Endothelial cell of umbilical vein (primary cell): ENCODE data around the gene MMP8. TPM values are rescaled to one million over a fixed set of nuclear protein-coding genes. Genes with fewer than 3 reads are reported as not detected.
A peak's percentile ranks its signal among the peaks of the same experiment; 100 is the strongest.

Experiments
- BruUV-seq: library from RNA; stranded (reverse); fragments of 400-500 nt; replicated peaks from 2 replicates; lab custom pipeline; 2021; lab: Mats Ljungman, UMichigan
- CTCF ChIA-PET: fragments of 300-600, 350-600 bp; sonication (Branson Sonifier 250); formaldehyde crosslinking; loops from one replicate; lab custom pipeline; 2021; ENCODE audit warnings: antibody characterized with exemption, inconsistent platforms; lab: Charles Lee
- POLR2A ChIA-PET: fragments of 300-600, 350-600 bp; sonication (Branson Sonifier 250); formaldehyde crosslinking; loops from one replicate; lab custom pipeline; 2021; ENCODE audit warnings: antibody characterized with exemption, inconsistent platforms; lab: Charles Lee
- DNase-seq: peaks from one replicate; pipeline ENCODE4 v3.0.0-alpha.2; 2011; ENCODE audit warnings: low read depth, low spot score
- FAIRE-seq: peaks from 2 replicates; lab custom pipeline; 2011; peaks lifted over from hg19 to GRCh38; lab: Jason Lieb, UNC
- H2AFZ ChIP-seq: 2 replicates; pipeline ENCODE4 v1.6.0; 2012; ENCODE audit warnings: low read depth, low read length, control low read depth, inconsistent platforms
- H3K27ac ChIP-seq: 2 replicates; pipeline ENCODE4 v1.5.1; 2011; ENCODE audit warnings: low read depth, mild to moderate bottlenecking, control low read depth, low read length, moderate library complexity; ENCODE audit not compliant: insufficient read depth
- H3K27me3 ChIP-seq, 2 experiments: 2 replicates each; pipeline versions ENCODE4 v1.6.0 to v1.6.1; 2011; ENCODE audit warnings: low read length in 2 of 2, mixed read lengths in 1 of 2; ENCODE audit not compliant: control insufficient read depth in 2 of 2, insufficient read depth in 2 of 2
- H3K36me3 ChIP-seq, 2 experiments: 2 replicates in 1 of 2; 3 replicates in 1 of 2; pipeline ENCODE4 v1.5.1; 2011; ENCODE audit warnings: low read length in 2 of 2, mild to moderate bottlenecking in 1 of 2, moderate library complexity in 1 of 2; ENCODE audit not compliant: control insufficient read depth in 2 of 2, insufficient read depth in 2 of 2; ENCODE audit errors: extremely low read depth in 1 of 2
- H3K4me1 ChIP-seq: 3 replicates; pipeline ENCODE4 v1.5.1; 2011; ENCODE audit warnings: mild to moderate bottlenecking, low read length; ENCODE audit not compliant: control insufficient read depth, insufficient read depth; ENCODE audit errors: extremely low read depth
- H3K4me2 ChIP-seq: 2 replicates; pipeline ENCODE4 v1.6.1; 2011; ENCODE audit warnings: low read length, control low read depth, mixed read lengths; ENCODE audit not compliant: insufficient read depth
- H3K4me3 ChIP-seq, 3 experiments: fragments of 200-600 bp in 1 of 3; sonication (generic), shearing (Covaris generic) in 1 of 3; replicated peaks in 1 of 3; 2 replicates each; pipeline ENCODE4 v1.5.1; 2011 to 2016; ENCODE audit warnings: control low read depth in 3 of 3, low read length in 3 of 3, mild to moderate bottlenecking in 2 of 3, inconsistent platforms in 1 of 3, low read depth in 1 of 3, moderate library complexity in 1 of 3; ENCODE audit not compliant: insufficient read depth in 1 of 3
- H3K79me2 ChIP-seq: 2 replicates; pipeline ENCODE4 v1.6.0; 2012; ENCODE audit warnings: low read length, inconsistent platforms; ENCODE audit not compliant: control insufficient read depth, insufficient read depth
- H3K9ac ChIP-seq: replicated peaks from 2 replicates; pipeline ENCODE3; 2011; ENCODE audit warnings: low read length, control low read depth; ENCODE audit not compliant: insufficient read depth; ENCODE audit errors: extremely low read depth
- H3K9me1 ChIP-seq: replicated peaks from 3 replicates; pipeline ENCODE4 v1.6.0; 2011; ENCODE audit warnings: mild to moderate bottlenecking, low read length; ENCODE audit not compliant: control insufficient read depth, insufficient read depth; ENCODE audit errors: extremely low read depth
- H3K9me3 ChIP-seq: replicated peaks from 2 replicates; pipeline ENCODE4 v1.5.1; 2012; ENCODE audit warnings: low read length, inconsistent platforms; ENCODE audit not compliant: control insufficient read depth, insufficient read depth
- H4K20me1 ChIP-seq: replicated peaks from 2 replicates; pipeline ENCODE3; 2011; ENCODE audit warnings: mild to moderate bottlenecking, low read length; ENCODE audit not compliant: control insufficient read depth, insufficient read depth; ENCODE audit errors: extremely low read depth
- CTCF ChIP-seq, 2 donors: IDR thresholded peaks; 1 replicate in 1 of 2; 2 replicates in 1 of 2; pipeline ENCODE4 v1.5.1; 2011; ENCODE audit warnings: low read length in 2 of 2, mild to moderate bottlenecking in 2 of 2, moderate library complexity in 2 of 2, control low read depth in 1 of 2, inconsistent platforms in 1 of 2, low read depth in 1 of 2; ENCODE audit not compliant: insufficient read depth in 1 of 2; ENCODE audit errors: extremely low read depth in 1 of 2
- GATA2 ChIP-seq: IDR thresholded peaks from 2 replicates; pipeline ENCODE4 v1.7.0; 2011; ENCODE audit warnings: low read depth, mild to moderate bottlenecking, moderate library complexity, mixed read lengths, low read length; ENCODE audit not compliant: insufficient read length, insufficient read depth
- dilution Hi-C: fragments of 300-500 bp; cut with MboI; formaldehyde crosslinking; loops from one replicate; pipeline ENCODE4 v1.15.0; 2019; ENCODE audit warnings: low sequenced_read_pairs; ENCODE audit not compliant: extremely low pct_ligation_motif_present
- intact Hi-C: fragments of 100-400 bp; cut with micrococcal nuclease; formaldehyde crosslinking; loops from one replicate; pipeline ENCODE4 v1.10.0; 2022
- polyA plus RNA-seq, 4 experiments: library from polyadenylated mRNA; depleted of rRNA in 3 of 4; stranded (reverse) in 3 of 4; unstranded in 1 of 4; fragments of >200 nt; gene quantifications; 2 replicates each; pipeline versions ENCODE4 v1.2.1 to v1.2.3, GENCODE V29; 2011 to 2012; ENCODE audit warnings: missing spikeins in 1 of 4
- total RNA-seq: library from RNA; stranded (reverse); gene quantifications from 2 replicates; pipeline ENCODE4 v1.2.3, GENCODE V29; 2021
- TF ChIP-seq, protein P1 (sequence below): IDR thresholded peaks from 2 replicates; pipeline ENCODE4 v1.6.1; 2011; ENCODE audit not compliant: insufficient read depth, insufficient read length

Gene MMP8
- total and polyA plus RNA-seq, 2 donors (not counting 3 experiments of a cell fraction or from before 2014, with no cell fraction given): not detected

- Histone ChIP-seq H3K27me3 (no peaks in the 10 kb centered on the region), H3K4me2 (no peak overlapping the region), H3K9me3 (no peaks in the 10 kb centered on the region), H3K79me2 (no peaks in the 10 kb centered on the region), H3K9me1 (no peaks in the 10 kb centered on the region), H3K9ac (no peak overlapping the region), H2AFZ (no peak overlapping the region), H3K4me1 (no peaks in the 10 kb centered on the region), H3K36me3 (no peaks in the 10 kb centered on the region), H4K20me1 (no peaks in the 10 kb centered on the region), H3K27ac (no peak overlapping the region), H3K4me3 (no peak overlapping the region)
- TF ChIP-seq CTCF (IDR thresholded peaks at IDR 0.05; ENCODE audit: extremely low read depth in 1 of 2, insufficient read depth in 1 of 2, low read depth in 1 of 2, low read length in 2 of 2) (peak; percentile 64 to 76), GATA2 (no peak)
- CTCF ChIA-PET: interaction anchor here (0.6 to 6.0 kb wide), 88 partner anchors 9 to 1482 kb away, joined by 3 to 140 read pairs (median 4); partner anchors contain the start of genes MMP10, MMP20 and MMP7
- DNase-seq (peak; percentile 50), FAIRE-seq (peak; percentile 77)
- intact Hi-C loops (loop anchor here (1.0 to 5.0 kb wide), 6 partner anchors 73 to 378 kb away; no protein-coding TSS in a partner anchor), dilution Hi-C loops (no loop called here)
- POLR2A ChIA-PET: no interaction called here
- no TSS peak for BruUV-seq
These were observed 58.3 kb downstream of the MMP8 start for GRCh38 chr11:102666331-102666957.

DNA sequence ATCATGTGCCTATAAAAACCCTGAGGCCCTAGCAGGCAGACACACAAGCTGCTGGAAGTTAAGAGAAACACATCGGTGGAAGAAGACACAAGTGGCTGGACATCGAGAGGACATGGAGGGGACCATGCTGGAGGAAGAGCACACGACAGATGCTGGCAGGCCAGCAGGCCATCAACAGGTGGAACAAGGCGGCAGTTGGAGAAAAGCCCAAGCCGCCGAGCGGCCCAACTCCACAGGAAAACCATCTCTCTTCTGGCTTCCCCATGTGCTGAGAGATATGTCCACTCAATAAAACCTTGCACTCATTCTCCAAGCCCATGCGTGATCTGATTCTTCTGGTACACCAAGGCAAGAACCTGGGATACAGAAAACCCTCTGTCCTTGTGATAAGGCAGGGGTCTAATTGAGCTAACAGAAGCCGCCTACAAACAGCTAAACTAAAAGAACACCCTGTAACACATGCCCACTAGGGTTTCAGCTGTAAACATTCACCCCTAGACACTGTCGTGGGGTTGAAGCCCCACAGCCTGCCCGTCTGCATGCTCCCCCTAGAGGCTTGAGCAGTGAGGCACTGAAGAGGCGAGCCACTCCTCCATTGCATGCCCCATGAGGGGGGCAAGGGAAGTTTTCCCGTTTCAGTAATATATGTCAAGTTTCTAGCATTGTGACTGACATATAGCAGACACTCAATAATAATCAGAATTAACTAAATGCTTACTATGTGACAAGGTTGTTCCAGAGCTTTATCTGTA, 60.6 kb downstream of the MMP8 start:
- TF ChIP-seq, protein P1, sequence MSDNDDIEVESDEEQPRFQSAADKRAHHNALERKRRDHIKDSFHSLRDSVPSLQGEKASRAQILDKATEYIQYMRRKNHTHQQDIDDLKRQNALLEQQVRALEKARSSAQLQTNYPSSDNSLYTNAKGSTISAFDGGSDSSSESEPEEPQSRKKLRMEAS: no peak
- peak; percentile 30 to 37 for TF ChIP-seq CTCF (IDR thresholded peaks at IDR 0.05; ENCODE audit: extremely low read depth in 1 of 2, insufficient read depth in 1 of 2, low read depth in 1 of 2, low read length in 2 of 2)
- BruUV-seq: no TSS peak
- no peak for DNase-seq

More for the DNA sequence above, 60.6 kb downstream of the MMP8 start:
- no peak overlapping the region for H3K9ac ChIP-seq
- no peak for FAIRE-seq
- ChIA-PET CTCF (interaction anchor here (3.2 to 6.0 kb wide), 2 partner anchors 322 to 374 kb away, joined by 113 to 140 read pairs; no protein-coding TSS in a partner anchor), POLR2A (no interaction called here)
- peaks cover 0 to 2% of the 10 kb centered on the region in 2 experiments for H3K27me3 ChIP-seq
- no peak overlapping the region for H2AFZ ChIP-seq
- no peaks in the 10 kb centered on the region for H3K9me1 ChIP-seq
- H3K4me1 ChIP-seq: no peaks in the 10 kb centered on the region
- H3K79me2 ChIP-seq: no peaks in the 10 kb centered on the region
- H4K20me1 ChIP-seq: no peaks in the 10 kb centered on the region
- no peak overlapping the region for H3K27ac ChIP-seq
- dilution Hi-C loops: no loop called here
- no peaks in the 10 kb centered on the region for H3K9me3 ChIP-seq
- no peaks in the 10 kb centered on the region for H3K36me3 ChIP-seq
- intact Hi-C loops: no loop called here
- H3K4me3 ChIP-seq: no peak overlapping the region
- no peak overlapping the region for H3K4me2 ChIP-seq
